Activated CD8-positive, alpha-beta memory T cell treated with anti-CD3 and anti-CD28 coated beads for 48 hours (primary cell): ENCODE data around the gene ZNF343.
A peak's percentile ranks its signal among the peaks of the same experiment; 100 is the strongest.
"Not testable (repeated sequence)": the region's sequence is repeated elsewhere in the genome, so short reads cannot be mapped to it uniquely, and the experiment has no call there.

Experiments
- DNase-seq, 3 experiments: peaks; one replicate each; pipeline ENCODE4 v3.0.0-alpha.2; 2020; ENCODE audit warnings: low read depth in 2 of 3, low spot score in 2 of 3

The ZNF343 gene

GRCh38 chr20:2521369-2522305 lies 12.9 kb upstream of the ZNF343 start:
- DNase-seq: peak; percentile 20 to 31 (median 27)

- no peak for DNase-seq
Observed at GRCh38 chr20:2520617-2521016, 11.9 kb upstream of the ZNF343 start.

- no peak for DNase-seq
Observed at GRCh38 chr20:2519115-2519809, 10.5 kb upstream of the ZNF343 start.

GRCh38 chr20:2518558-2518957 lies 9.8 kb upstream of the ZNF343 start:
- DNase-seq: no peak

GRCh38 chr20:2518096-2518495 lies 9.4 kb upstream of the ZNF343 start:
- DNase-seq: no peak

GRCh38 chr20:2516399-2516798 lies 7.7 kb upstream of the ZNF343 start:
- no peak for DNase-seq

- no peak for DNase-seq
Observed at GRCh38 chr20:2515203-2515602, 6.5 kb upstream of the ZNF343 start.

GRCh38 chr20:2509794-2510193 lies 1.1 kb upstream of the ZNF343 start:
- no peak for DNase-seq

GRCh38 chr20:2509468-2509781 lies 710 bp upstream of the ZNF343 start:
- DNase-seq: no peak

- peak in 1 of 3 experiments; percentile 7 for DNase-seq
Observed at GRCh38 chr20:2507875-2508630, 662 bp downstream of the ZNF343 start.

- no peak for DNase-seq
Observed at GRCh38 chr20:2507464-2507863, 1.3 kb downstream of the ZNF343 start.

GRCh38 chr20:2506426-2506825 lies 2.3 kb downstream of the ZNF343 start:
- DNase-seq: not testable (repeated sequence)

GRCh38 chr20:2504803-2505202 lies 3.9 kb downstream of the ZNF343 start:
- not testable (repeated sequence) for DNase-seq

- not testable (repeated sequence) for DNase-seq
Observed at GRCh38 chr20:2502808-2503384, 5.8 kb downstream of the ZNF343 start.

- no peak for DNase-seq
Observed at GRCh38 chr20:2485661-2486060, 23.1 kb downstream of the ZNF343 start.

GRCh38 chr20:2485080-2485479 lies 23.6 kb downstream of the ZNF343 start:
- no peak for DNase-seq

GRCh38 chr20:2483504-2483903 lies 25.2 kb downstream of the ZNF343 start:
- no peak for DNase-seq

- DNase-seq: no peak
Observed at GRCh38 chr20:2480381-2480780, 28.3 kb downstream of the ZNF343 start.

GRCh38 chr20:2476742-2477615 lies 31.7 kb downstream of the ZNF343 start:
- DNase-seq: no peak
